HG03066 (cell line): ENCODE results near the gene MED26.
A peak's percentile ranks its signal among the peaks of the same experiment; 100 is the strongest.
"Not testable (repeated sequence)": the region's sequence is repeated elsewhere in the genome, so short reads cannot be mapped to it uniquely, and the experiment has no call there.

ENCODE experiments used
- ATAC-seq: cut with Tn5 transposase; IDR thresholded peaks from one replicate; pipeline ENCODE4 v1.9.1; 2021; ENCODE audit warnings: low read depth; ENCODE audit not compliant: unreplicated experiment

MED26 gene

GRCh38 chr19:16628183-16628983 is at the start of gene MED26:
Gene MED26 (minus strand): TSS chr19:16628204. CDS start chr19:16627943, 261 bp downstream.
- peak; percentile 75 for ATAC-seq

GRCh38 chr19:16677055-16677454 is 49.1 kb upstream of the MED26 start:
- no peak for ATAC-seq

- no peak for ATAC-seq
These were observed 48.2 kb upstream of the MED26 start for GRCh38 chr19:16676101-16676798.

GRCh38 chr19:16673839-16674238 is 45.8 kb upstream of the MED26 start:
- ATAC-seq: not testable (repeated sequence)

- no peak for ATAC-seq
These were observed 45.2 kb upstream of the MED26 start for GRCh38 chr19:16673231-16673630.

- no peak for ATAC-seq
These were observed 43.8 kb upstream of the MED26 start for GRCh38 chr19:16671652-16672274.

- ATAC-seq: no peak
These were observed 42.3 kb upstream of the MED26 start for GRCh38 chr19:16670291-16670690.

- ATAC-seq: not testable (repeated sequence)
These were observed 40.7 kb upstream of the MED26 start for GRCh38 chr19:16668702-16669101.

GRCh38 chr19:16668176-16668575 is 40.2 kb upstream of the MED26 start:
- no peak for ATAC-seq

GRCh38 chr19:16661480-16662034 is 33.6 kb upstream of the MED26 start:
- ATAC-seq: no peak

- peak; percentile 9 for ATAC-seq
These were observed 32.9 kb upstream of the MED26 start, which contains the start of gene TMEM38A for GRCh38 chr19:16660763-16661479. Gene TMEM38A (plus strand): TSS chr19:16661139. CDS start chr19:16661218, 79 bp downstream.

- peak; percentile 85 for ATAC-seq
These were observed 32.1 kb upstream of the MED26 start, which contains the start of gene SMIM7 for GRCh38 chr19:16659832-16660708. Gene SMIM7 (minus strand): TSS chr19:16660144. CDS start chr19:16660110, 34 bp downstream.

- no peak for ATAC-seq
These were observed 31.4 kb upstream of the MED26 start for GRCh38 chr19:16659464-16659831.

- ATAC-seq: no peak
These were observed 29.4 kb upstream of the MED26 start for GRCh38 chr19:16657384-16657783.

GRCh38 chr19:16655727-16656126 is 27.7 kb upstream of the MED26 start:
- no peak for ATAC-seq

- ATAC-seq: no peak
These were observed 26.6 kb upstream of the MED26 start for GRCh38 chr19:16654627-16655026.

- no peak for ATAC-seq
These were observed 26.1 kb upstream of the MED26 start for GRCh38 chr19:16654140-16654539.

- ATAC-seq: no peak
These were observed 24.9 kb upstream of the MED26 start for GRCh38 chr19:16652854-16653253.

GRCh38 chr19:16651421-16652188 is 23.6 kb upstream of the MED26 start:
- ATAC-seq: not testable (repeated sequence)
